GM12801 (cell line): ENCODE measurements around the gene ULK1.

Source experiments
- TF ChIP-seq, protein P1 (sequence below): IDR thresholded peaks from one replicate; pipeline ENCODE4 v1.5.1; 2011; ENCODE audit warnings: control low read depth; ENCODE audit not compliant: insufficient read length; ENCODE audit errors: extremely low read depth

Gene ULK1

DNA sequence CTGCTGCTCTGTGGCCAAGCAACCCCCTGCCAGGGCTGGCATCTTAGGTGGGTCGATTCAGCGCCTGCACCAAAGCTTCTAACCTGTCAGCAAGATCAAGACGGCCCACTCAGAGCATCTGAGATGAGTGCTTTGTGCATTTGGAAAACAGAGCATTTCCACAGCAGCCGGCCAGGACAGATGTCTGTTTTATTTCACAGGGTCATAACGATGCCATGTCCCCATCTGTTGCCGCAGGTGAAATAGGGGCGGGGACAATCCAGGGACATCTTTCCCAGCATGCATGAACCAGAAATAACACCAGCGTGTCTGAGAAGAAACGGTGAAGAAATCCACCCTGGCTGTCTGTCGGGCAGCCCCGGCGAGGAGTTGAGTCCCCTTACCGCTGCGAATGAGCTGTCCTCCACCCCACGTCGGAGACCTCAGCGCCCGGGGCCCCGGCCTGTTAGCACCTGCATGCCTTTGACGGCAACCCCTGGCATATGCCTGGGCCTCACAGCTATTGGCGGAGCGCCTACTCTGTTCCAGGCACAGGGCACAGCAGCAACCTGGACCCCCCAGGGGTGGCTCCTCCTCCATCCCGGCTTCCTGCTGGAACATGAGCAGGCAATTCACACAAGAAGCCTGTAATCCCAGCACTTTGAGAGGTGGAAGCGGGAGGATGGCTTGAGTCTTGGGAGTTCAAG lies 30.6 kb upstream of the ULK1 start:
- TF ChIP-seq, protein P1, sequence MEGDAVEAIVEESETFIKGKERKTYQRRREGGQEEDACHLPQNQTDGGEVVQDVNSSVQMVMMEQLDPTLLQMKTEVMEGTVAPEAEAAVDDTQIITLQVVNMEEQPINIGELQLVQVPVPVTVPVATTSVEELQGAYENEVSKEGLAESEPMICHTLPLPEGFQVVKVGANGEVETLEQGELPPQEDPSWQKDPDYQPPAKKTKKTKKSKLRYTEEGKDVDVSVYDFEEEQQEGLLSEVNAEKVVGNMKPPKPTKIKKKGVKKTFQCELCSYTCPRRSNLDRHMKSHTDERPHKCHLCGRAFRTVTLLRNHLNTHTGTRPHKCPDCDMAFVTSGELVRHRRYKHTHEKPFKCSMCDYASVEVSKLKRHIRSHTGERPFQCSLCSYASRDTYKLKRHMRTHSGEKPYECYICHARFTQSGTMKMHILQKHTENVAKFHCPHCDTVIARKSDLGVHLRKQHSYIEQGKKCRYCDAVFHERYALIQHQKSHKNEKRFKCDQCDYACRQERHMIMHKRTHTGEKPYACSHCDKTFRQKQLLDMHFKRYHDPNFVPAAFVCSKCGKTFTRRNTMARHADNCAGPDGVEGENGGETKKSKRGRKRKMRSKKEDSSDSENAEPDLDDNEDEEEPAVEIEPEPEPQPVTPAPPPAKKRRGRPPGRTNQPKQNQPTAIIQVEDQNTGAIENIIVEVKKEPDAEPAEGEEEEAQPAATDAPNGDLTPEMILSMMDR: no peak

DNA sequence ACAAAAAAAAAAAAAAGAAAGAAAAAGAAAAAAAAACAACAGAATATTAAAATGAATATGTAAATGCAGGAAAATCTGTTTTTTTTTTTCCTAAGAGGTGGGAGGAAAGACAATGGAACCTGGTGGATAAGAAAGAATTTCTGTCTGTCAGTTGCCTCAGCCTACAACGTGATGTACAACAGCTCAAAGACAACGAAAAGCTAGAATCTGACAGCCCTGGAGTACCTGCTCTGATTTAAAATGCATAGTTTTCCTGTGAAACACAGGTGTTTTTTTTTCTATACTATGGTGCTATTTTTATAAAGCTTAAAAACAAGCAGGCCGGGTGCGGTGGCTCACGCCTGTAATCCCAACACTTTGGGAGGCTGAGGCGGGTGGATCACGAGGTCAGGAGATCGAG lies 30.0 kb upstream of the ULK1 start:
- TF ChIP-seq, protein P1: no peak

DNA sequence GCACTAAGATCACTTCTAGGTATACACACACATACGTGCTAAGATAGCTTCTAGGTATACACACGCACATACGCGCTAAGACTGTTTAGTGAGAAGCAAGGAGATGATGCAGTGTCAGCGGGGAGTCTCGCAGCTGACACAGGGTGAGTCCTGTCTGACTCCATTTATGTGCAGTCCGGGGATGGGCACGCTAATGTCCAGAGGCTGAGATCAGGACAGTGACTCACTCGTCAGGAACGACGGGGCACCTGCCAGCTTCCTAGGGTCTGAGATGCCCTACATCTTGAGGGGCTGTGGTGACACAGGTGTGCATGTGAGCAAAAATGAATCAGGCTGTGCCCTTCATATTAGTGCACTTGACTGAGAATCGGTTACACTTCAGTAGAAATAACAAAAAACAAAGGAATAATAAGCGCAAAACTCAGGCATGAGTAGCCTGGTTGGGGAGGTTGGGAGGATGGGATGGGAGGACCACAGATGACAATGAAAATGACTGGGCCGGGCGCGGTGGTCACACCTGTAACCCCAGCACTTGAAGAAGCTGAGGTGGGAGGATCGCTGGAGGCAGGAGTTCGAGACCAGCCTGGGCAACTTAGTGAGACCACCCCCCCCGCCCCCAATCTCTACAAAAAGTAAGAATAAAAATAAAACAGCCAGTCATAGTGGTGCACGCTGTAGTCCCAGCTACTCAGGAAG lies 29.1 kb upstream of the ULK1 start:
- TF ChIP-seq, protein P1: no peak

DNA sequence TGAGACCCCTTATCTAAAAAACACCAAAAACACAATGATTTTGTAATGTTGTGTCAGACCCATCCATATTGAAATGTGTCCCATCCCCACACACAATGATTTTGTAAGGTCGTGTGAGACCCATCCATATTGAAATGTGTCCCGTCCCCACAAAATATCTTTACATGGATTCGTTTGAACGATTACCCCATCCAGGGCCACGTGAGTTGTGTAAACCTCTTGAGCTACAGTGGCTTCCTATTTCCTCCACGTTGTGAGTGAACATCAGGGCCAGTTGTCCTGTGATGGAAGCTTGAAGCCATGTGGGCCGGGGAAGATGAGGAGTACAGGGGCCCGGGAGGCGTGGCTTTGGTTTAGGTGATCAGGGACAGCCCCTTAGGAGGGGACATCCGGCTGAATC lies 27.0 kb upstream of the ULK1 start:
- TF ChIP-seq, protein P1: no peak

DNA sequence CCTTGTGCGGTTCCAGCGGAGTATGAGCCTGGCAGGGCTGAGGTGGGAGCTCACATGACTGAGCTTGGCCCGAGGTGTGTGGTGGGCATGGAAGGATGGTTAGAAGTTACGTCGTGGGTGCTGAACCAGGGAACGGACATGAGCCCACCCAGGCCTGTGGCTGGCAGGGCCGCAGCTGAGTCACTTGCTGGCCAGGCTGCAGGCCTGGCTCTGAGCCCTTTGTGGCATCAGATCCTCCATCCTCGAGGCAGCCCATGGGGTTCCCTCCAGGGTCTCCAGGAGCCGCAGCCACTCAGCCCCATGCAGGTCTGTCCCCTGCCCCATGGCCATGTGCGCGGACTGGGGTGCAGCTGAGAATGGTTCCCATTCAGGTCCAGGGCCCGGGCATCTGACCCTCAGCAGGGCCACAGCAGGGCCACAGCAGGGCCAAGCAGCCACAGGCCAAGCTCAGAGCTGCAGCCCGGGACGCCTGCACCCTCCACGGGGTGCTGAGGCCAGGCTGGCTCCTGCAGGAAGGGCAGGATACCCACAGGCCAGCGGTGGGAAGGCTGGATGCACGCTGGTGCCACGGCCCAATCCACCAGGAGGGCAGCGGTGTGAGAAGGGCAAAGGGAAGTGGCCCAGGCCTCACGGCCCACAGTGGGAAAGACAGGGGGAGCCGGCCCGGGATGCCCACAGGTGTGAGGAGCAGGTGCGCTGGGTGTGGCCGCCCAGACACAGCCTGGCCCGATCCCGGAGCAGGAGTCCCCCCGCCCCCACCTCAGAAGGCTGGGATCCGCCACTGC lies 26.3 kb upstream of the ULK1 start:
- TF ChIP-seq, protein P1: no peak

DNA sequence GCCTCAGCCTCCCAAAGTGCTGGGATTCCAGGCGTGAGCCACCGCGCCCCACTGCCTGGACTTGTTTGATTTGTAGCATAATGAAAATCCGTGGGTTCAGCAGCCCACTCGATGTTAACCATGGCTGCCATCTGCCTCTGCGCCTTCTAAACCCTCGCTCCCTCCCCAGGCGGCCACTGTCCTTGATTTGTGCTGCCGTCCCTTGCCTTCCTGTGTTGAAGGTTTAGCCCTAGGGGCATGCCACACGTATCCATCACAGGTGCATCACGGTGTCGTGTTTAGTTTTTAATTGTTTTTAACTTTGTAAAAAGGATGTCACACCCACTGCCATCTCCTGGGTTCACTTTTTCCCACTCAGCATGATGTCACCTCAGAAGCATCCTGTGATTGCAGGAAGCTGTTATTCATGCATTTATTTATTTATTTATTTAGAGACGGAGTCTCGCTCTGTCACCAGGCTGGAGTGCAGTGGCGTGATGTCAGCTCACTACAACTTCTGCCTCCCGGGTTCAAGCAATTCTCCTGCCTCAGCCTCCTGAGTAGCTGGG lies 24.5 kb upstream of the ULK1 start:
- TF ChIP-seq, protein P1: no peak

DNA sequence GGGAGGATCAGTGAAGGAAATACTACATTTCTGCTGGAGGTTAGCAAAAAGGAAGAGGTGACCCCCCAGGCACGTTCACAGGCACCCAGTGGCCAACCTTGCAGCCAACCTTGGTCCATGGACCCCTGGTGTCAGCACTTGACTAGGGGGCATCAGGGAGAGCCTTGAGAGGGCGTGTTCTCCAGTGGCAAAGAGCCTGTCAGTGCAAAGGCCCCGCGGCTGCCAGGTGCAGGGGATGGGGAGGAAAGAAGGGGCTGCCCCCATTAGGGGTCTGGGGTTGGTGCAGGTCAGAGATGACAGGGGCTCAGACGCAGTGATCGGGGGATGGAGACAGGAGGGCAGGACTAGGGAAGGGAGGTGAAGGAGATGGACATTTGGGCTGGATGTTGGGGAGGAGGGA lies 22.7 kb upstream of the ULK1 start:
- TF ChIP-seq, protein P1: no peak
